ENCODE results near the gene PARVG.

GRCh38 chr22:44153710-44154109, 27.0 kb upstream of the PARVG start:
- no peak for TF ChIP-seq CTCF (conservative IDR thresholded peaks at IDR 0.05 in 1 of 2, IDR thresholded peaks at IDR 0.05 in 1 of 2; ENCODE audit: extremely low read depth in 1 of 2, insufficient read depth in 1 of 2, low read depth in 1 of 2, low read length in 2 of 2)
- TF ChIP-seq EZH2 (IDR thresholded peaks at IDR 0.05; ENCODE audit: borderline replicate concordance, low read length), result no peak

All from mammary epithelial cell (primary cell).